Astrocyte (in vitro differentiated cells and primary cell): ENCODE measurements around the gene NLRP6. TPM values are rescaled to one million over a fixed set of nuclear protein-coding genes. Genes with fewer than 3 reads are reported as not detected.

Experiments
- DNase-seq: peaks from one replicate; pipeline ENCODE4 v3.0.0-alpha.2; 2010; ENCODE audit warnings: low read depth
- FAIRE-seq: peaks from 2 replicates; lab custom pipeline; 2011; peaks lifted over from hg19 to GRCh38; lab: Jason Lieb, UNC
- H2AFZ ChIP-seq: 2 replicates; pipeline ENCODE4 v1.6.0; 2012; ENCODE audit warnings: low read depth, low read length, inconsistent platforms
- H3K27ac ChIP-seq: 2 replicates; pipeline ENCODE4 v1.5.1; 2011; ENCODE audit warnings: low read depth, low read length, inconsistent platforms
- H3K27me3 ChIP-seq: 2 replicates; pipeline ENCODE4 v1.6.0; 2011; ENCODE audit warnings: low read length, inconsistent platforms; ENCODE audit not compliant: insufficient read depth
- H3K36me3 ChIP-seq: 2 replicates; pipeline ENCODE4 v1.5.1; 2011; ENCODE audit warnings: low read length, inconsistent platforms; ENCODE audit not compliant: insufficient read depth
- H3K4me1 ChIP-seq: 2 replicates; pipeline ENCODE4 v1.5.1; 2011; ENCODE audit warnings: low read length, inconsistent platforms; ENCODE audit not compliant: insufficient read depth
- H3K4me2 ChIP-seq: 2 replicates; pipeline ENCODE4 v1.6.0; 2012; ENCODE audit warnings: low read length, inconsistent platforms
- H3K4me3 ChIP-seq: 2 replicates; pipeline ENCODE4 v1.5.1; 2011; ENCODE audit warnings: low read depth, mild to moderate bottlenecking, low read length, inconsistent platforms; ENCODE audit not compliant: insufficient read depth
- H3K79me2 ChIP-seq: 2 replicates; pipeline ENCODE4 v1.6.0; 2012; ENCODE audit warnings: mild to moderate bottlenecking, low read length, inconsistent platforms; ENCODE audit not compliant: insufficient read depth
- H3K9ac ChIP-seq: 2 replicates; pipeline ENCODE4 v1.6.0; 2012; ENCODE audit warnings: mild to moderate bottlenecking, low read length, inconsistent platforms
- H3K9me3 ChIP-seq: 2 replicates; pipeline ENCODE4 v1.5.1; 2012; ENCODE audit warnings: low read depth, mild to moderate bottlenecking, low read length, inconsistent platforms; ENCODE audit not compliant: insufficient read depth
- H4K20me1 ChIP-seq: 2 replicates; pipeline ENCODE4 v1.6.0; 2012; ENCODE audit warnings: low read length, inconsistent platforms; ENCODE audit not compliant: insufficient read depth
- H3K27ac Mint-ChIP-seq: one replicate; pipeline ENCODE4 v1.8.0; 2021; ENCODE audit warnings: mild to moderate bottlenecking, mixed read lengths; ENCODE audit not compliant: unreplicated experiment
- H3K27me3 Mint-ChIP-seq: one replicate; pipeline ENCODE4 v1.8.0; 2021; ENCODE audit warnings: low read depth, mixed read lengths; ENCODE audit not compliant: unreplicated experiment
- H3K36me3 Mint-ChIP-seq: one replicate; pipeline ENCODE4 v1.8.0; 2021; ENCODE audit warnings: low read depth, mixed read lengths; ENCODE audit not compliant: unreplicated experiment
- H3K4me1 Mint-ChIP-seq: one replicate; pipeline ENCODE4 v1.8.0; 2021; ENCODE audit warnings: low read depth, mixed read lengths; ENCODE audit not compliant: unreplicated experiment
- H3K4me3 Mint-ChIP-seq: one replicate; pipeline ENCODE4 v1.8.0; 2021; ENCODE audit warnings: mild to moderate bottlenecking, moderate library complexity, mixed read lengths; ENCODE audit not compliant: unreplicated experiment
- H3K9me3 Mint-ChIP-seq: one replicate; pipeline ENCODE4 v1.8.0; 2021; ENCODE audit warnings: mild to moderate bottlenecking, mixed read lengths; ENCODE audit not compliant: unreplicated experiment
- CTCF ChIP-seq: IDR thresholded peaks from 2 replicates; pipeline ENCODE4 v1.5.1; 2011; ENCODE audit warnings: low read depth, mild to moderate bottlenecking, inconsistent platforms, low read length, moderate library complexity; ENCODE audit not compliant: insufficient read depth
- EZH2 ChIP-seq: IDR thresholded peaks from 2 replicates; pipeline ENCODE4 v1.6.1; 2012; ENCODE audit warnings: mild to moderate bottlenecking, low read length, inconsistent platforms; ENCODE audit not compliant: insufficient read depth
- total RNA-seq: library from RNA; stranded (reverse); gene quantifications from 2 replicates; pipeline ENCODE4 v1.2.1, GENCODE V29; 2021

NLRP6 gene
- total RNA-seq, 1 donor from 2014 or later, result not detected

DNA sequence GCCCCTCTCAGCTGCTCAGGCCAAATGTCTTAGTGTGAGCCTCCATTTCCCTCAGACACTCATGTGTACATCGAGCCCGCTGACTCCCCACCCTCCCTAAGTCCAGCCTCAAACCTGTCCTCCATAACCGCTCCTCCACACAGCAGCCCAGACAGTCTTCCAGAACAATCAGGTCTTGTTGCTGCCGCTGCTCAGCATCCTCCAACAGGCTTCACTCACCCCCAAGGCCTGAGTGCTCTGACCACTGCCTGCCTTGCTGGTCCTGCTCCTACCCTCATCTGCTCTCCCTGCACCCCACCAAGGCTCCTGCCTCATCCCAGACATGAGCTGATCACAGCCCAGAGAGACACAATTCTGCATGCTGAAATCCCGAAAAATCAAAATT lies 24.3 kb upstream of the NLRP6 start:
- DNase-seq (no peak), FAIRE-seq (no peak)
- Histone ChIP-seq H3K4me3 (no peak overlapping the region), H2AFZ (no peak overlapping the region), H3K9ac (no peak overlapping the region), H3K9me3 (no peaks in the 10 kb centered on the region), H3K4me2 (no peak overlapping the region), H3K27me3 (no peaks in the 10 kb centered on the region), H3K79me2 (no peaks in the 10 kb centered on the region), H3K36me3 (peaks cover 38% of the 10 kb centered on the region), H4K20me1 (peaks cover 36% of the 10 kb centered on the region), H3K4me1 (no peaks in the 10 kb centered on the region), H3K27ac (no peak overlapping the region)
- TF ChIP-seq CTCF, result no peak
- TF ChIP-seq EZH2, result no peak
- Mint-ChIP-seq H3K27me3 (peaks cover 7% of the 10 kb centered on the region), H3K9me3 (no peaks in the 10 kb centered on the region), H3K4me3 (no peak overlapping the region), H3K27ac (no peak overlapping the region), H3K36me3 (peaks cover 15% of the 10 kb centered on the region), H3K4me1 (no peaks in the 10 kb centered on the region)

DNA sequence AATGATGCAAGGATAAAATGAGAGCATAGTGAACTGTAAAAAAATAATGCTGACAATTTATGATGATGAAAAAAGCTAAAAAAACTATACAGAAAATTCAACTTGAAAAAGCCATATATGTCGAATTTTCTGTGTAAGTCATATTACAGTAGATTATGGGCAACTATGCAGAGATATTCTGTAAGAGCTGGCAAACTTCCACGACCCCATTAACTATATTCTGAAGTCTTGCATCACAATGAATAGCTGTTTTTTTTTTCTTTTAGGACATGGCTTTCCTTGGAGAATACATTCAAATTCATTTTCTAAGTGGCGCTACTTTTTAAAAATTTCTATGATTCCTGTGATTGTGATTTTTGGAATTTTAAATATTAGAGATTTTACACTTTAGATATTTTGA lies 23.0 kb upstream of the NLRP6 start:
- H3K9me3 Mint-ChIP-seq, result no peaks in the 10 kb centered on the region
- TF ChIP-seq EZH2 (no peak), CTCF (no peak)
- H3K4me3 ChIP-seq, result no peak overlapping the region
- no peak overlapping the region for H3K9ac ChIP-seq
- H3K4me1 Mint-ChIP-seq, result no peaks in the 10 kb centered on the region
- H2AFZ ChIP-seq, result no peak overlapping the region
- H3K36me3 ChIP-seq, result peaks cover 28% of the 10 kb centered on the region
- no peaks in the 10 kb centered on the region for H3K27me3 ChIP-seq
- no peak overlapping the region for H3K4me2 ChIP-seq
- H3K79me2 ChIP-seq, result no peaks in the 10 kb centered on the region
- H3K4me1 ChIP-seq, result no peaks in the 10 kb centered on the region
- peaks cover 13% of the 10 kb centered on the region for H3K27me3 Mint-ChIP-seq
- DNase-seq, result no peak
- H3K27ac ChIP-seq, result no peak overlapping the region
- no peaks in the 10 kb centered on the region for H3K9me3 ChIP-seq
- peaks cover 25% of the 10 kb centered on the region for H4K20me1 ChIP-seq
- H3K36me3 Mint-ChIP-seq, result peaks cover 13% of the 10 kb centered on the region
- H3K27ac Mint-ChIP-seq, result no peak overlapping the region
- FAIRE-seq, result no peak
- H3K4me3 Mint-ChIP-seq, result no peak overlapping the region

DNA sequence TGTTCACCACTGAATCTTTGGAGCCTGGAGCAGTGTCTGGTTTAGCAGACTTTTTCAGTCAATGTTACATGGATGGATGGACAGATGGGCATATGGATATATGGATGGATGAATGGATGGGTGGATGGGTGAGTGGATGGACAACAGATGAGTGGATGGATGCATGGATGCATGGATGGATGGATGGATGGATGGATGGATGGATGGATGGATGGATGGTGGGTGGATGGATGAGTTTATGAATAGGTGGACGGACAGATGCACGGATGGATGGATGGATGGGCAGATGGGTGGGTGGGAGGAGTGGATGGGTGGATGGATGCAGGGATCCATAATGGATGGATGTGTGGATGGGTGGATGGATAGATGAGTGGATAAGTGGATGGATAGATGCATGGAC lies 22.4 kb upstream of the NLRP6 start:
- Histone ChIP-seq H3K9me3 (no peaks in the 10 kb centered on the region), H3K27me3 (no peaks in the 10 kb centered on the region), H3K27ac (no peak overlapping the region), H4K20me1 (peaks cover 19% of the 10 kb centered on the region), H3K36me3 (peaks cover 23% of the 10 kb centered on the region), H3K79me2 (no peaks in the 10 kb centered on the region), H3K4me3 (no peak overlapping the region), H3K9ac (no peak overlapping the region), H3K4me2 (no peak overlapping the region), H2AFZ (no peak overlapping the region), H3K4me1 (no peaks in the 10 kb centered on the region)
- Mint-ChIP-seq H3K4me3 (no peak overlapping the region), H3K27ac (no peak overlapping the region), H3K36me3 (peaks cover 13% of the 10 kb centered on the region), H3K27me3 (peaks cover 13% of the 10 kb centered on the region), H3K9me3 (no peaks in the 10 kb centered on the region), H3K4me1 (no peaks in the 10 kb centered on the region)
- FAIRE-seq, result no peak
- no peak for TF ChIP-seq CTCF
- no peak for TF ChIP-seq EZH2
- no peak for DNase-seq
